Measurements from ENCODE around the gene NELFA. TPM values are rescaled to one million over a fixed set of nuclear protein-coding genes. Genes with fewer than 3 reads are reported as not detected.

The NELFA gene
- total RNA-seq: 32.5 and 37.8 TPM in 2 replicates
- long read RNA-seq, partial matches to known transcripts: 1 of 7 reads
- long read RNA-seq, other reads (novel, unspliced or antisense): 2 of 7 reads

GRCh38 chr4:2008921-2009650 is at the start of gene NELFA:
NELFA (minus strand) TSS chr4:2008974; CDS start chr4:2008959, 15 bp downstream.
- H3K9me3 Mint-ChIP-seq (ENCODE audit: unreplicated experiment): no peaks in the 10 kb centered on the region
- peak within 1 kb of the TSS; percentile 83 for H3K4me3 Mint-ChIP-seq (ENCODE audit: unreplicated experiment)
- peak within 1 kb of the TSS; percentile 89 for H3K27ac Mint-ChIP-seq (ENCODE audit: unreplicated experiment)
- H3K27me3 Mint-ChIP-seq (ENCODE audit: unreplicated experiment): peaks cover 4% of the 10 kb centered on the region
- peaks cover 17% of the 10 kb centered on the region for H3K4me1 Mint-ChIP-seq (ENCODE audit: unreplicated experiment)
- peak; percentile 58 for TF ChIP-seq CTCF (IDR thresholded peaks at IDR 0.05)
- no peaks in the 10 kb centered on the region for H3K36me3 Mint-ChIP-seq (ENCODE audit: unreplicated experiment)
- peak; percentile 97 for DNase-seq (ENCODE audit: extremely low spot score, unreplicated experiment)

- Mint-ChIP-seq H3K4me3 (ENCODE audit: unreplicated experiment) (peak overlapping the region; percentile 46), H3K27me3 (ENCODE audit: unreplicated experiment) (peaks cover 39% of the 10 kb centered on the region), H3K27ac (ENCODE audit: unreplicated experiment) (no peak overlapping the region), H3K4me1 (ENCODE audit: unreplicated experiment) (no peaks in the 10 kb centered on the region), H3K9me3 (ENCODE audit: unreplicated experiment) (no peaks in the 10 kb centered on the region), H3K36me3 (ENCODE audit: unreplicated experiment) (no peaks in the 10 kb centered on the region)
- no peak for DNase-seq (ENCODE audit: extremely low spot score, unreplicated experiment)
- no peak for TF ChIP-seq CTCF (IDR thresholded peaks at IDR 0.05)
These were observed 48.8 kb upstream of the NELFA start for GRCh38 chr4:2057382-2058065.

DNA sequence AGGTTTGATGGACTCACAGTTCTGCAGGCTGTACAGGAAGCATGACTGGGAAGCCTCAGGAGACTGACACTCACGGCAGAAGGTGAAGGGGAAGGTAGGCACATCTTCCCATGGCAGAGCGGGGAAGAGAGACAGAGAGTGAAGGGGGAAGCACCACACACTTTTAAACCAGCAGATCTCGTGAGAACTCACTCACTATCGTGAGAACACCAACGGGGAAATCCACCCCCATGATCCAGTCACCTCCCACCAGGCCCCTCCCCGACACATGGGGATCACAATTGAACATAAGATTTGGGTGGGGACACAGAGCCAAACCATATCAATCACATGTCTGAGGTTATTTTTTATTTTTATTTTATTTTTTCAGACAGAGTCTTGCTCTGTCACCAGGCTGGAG is 45.4 kb upstream of the NELFA start:
- Mint-ChIP-seq H3K4me1 (ENCODE audit: unreplicated experiment) (no peaks in the 10 kb centered on the region), H3K36me3 (ENCODE audit: unreplicated experiment) (no peaks in the 10 kb centered on the region), H3K27ac (ENCODE audit: unreplicated experiment) (no peak overlapping the region), H3K27me3 (ENCODE audit: unreplicated experiment) (peaks cover 66% of the 10 kb centered on the region), H3K4me3 (ENCODE audit: unreplicated experiment) (no peak overlapping the region), H3K9me3 (ENCODE audit: unreplicated experiment) (no peaks in the 10 kb centered on the region)
- TF ChIP-seq CTCF (IDR thresholded peaks at IDR 0.05): no peak
- no peak for DNase-seq (ENCODE audit: extremely low spot score, unreplicated experiment)

- no peak overlapping the region for H3K27ac Mint-ChIP-seq (ENCODE audit: unreplicated experiment)
- TF ChIP-seq CTCF (IDR thresholded peaks at IDR 0.05): no peak
- no peaks in the 10 kb centered on the region for H3K9me3 Mint-ChIP-seq (ENCODE audit: unreplicated experiment)
- peaks cover 48% of the 10 kb centered on the region for H3K27me3 Mint-ChIP-seq (ENCODE audit: unreplicated experiment)
- no peaks in the 10 kb centered on the region for H3K4me1 Mint-ChIP-seq (ENCODE audit: unreplicated experiment)
- no peak overlapping the region for H3K4me3 Mint-ChIP-seq (ENCODE audit: unreplicated experiment)
- no peak for DNase-seq (ENCODE audit: extremely low spot score, unreplicated experiment)
- H3K36me3 Mint-ChIP-seq (ENCODE audit: unreplicated experiment): no peaks in the 10 kb centered on the region
These were observed 42.3 kb upstream of the NELFA start for GRCh38 chr4:2051086-2051485.

- no peaks in the 10 kb centered on the region for H3K36me3 Mint-ChIP-seq (ENCODE audit: unreplicated experiment)
- H3K4me1 Mint-ChIP-seq (ENCODE audit: unreplicated experiment): no peaks in the 10 kb centered on the region
- H3K27me3 Mint-ChIP-seq (ENCODE audit: unreplicated experiment): peaks cover 39% of the 10 kb centered on the region
- DNase-seq (ENCODE audit: extremely low spot score, unreplicated experiment): no peak
- no peak overlapping the region for H3K4me3 Mint-ChIP-seq (ENCODE audit: unreplicated experiment)
- TF ChIP-seq CTCF (IDR thresholded peaks at IDR 0.05): no peak
- no peaks in the 10 kb centered on the region for H3K9me3 Mint-ChIP-seq (ENCODE audit: unreplicated experiment)
- H3K27ac Mint-ChIP-seq (ENCODE audit: unreplicated experiment): no peak overlapping the region
These were observed 41.0 kb upstream of the NELFA start for GRCh38 chr4:2049811-2050210.
